HepG2 (cell line): ENCODE data around the gene ASB7.

Source experiments
- CTCF ChIP-seq: sonication (generic); formaldehyde crosslinking; IDR thresholded peaks from 2 replicates; pipeline ENCODE4 v1.5.0; 2020; ENCODE audit warnings: mild to moderate bottlenecking, missing genetic modification reagents, moderate library complexity
- NR2C2 ChIP-seq: sonication (generic); formaldehyde crosslinking; IDR thresholded peaks from 2 replicates; pipeline ENCODE4 v1.4.0; 2020; ENCODE audit warnings: missing genetic modification reagents, mild to moderate bottlenecking, moderate library complexity, borderline replicate concordance
- POLR2A ChIP-seq, 2 experiments: IDR thresholded peaks; 2 replicates each; pipeline ENCODE4 v1.6.1; 2011; ENCODE audit warnings: low read depth in 2 of 2, low read length in 2 of 2, mild to moderate bottlenecking in 1 of 2, moderate library complexity in 1 of 2; ENCODE audit not compliant: insufficient read depth in 1 of 2
- POLR2AphosphoS5 ChIP-seq: IDR thresholded peaks from 2 replicates; pipeline ENCODE4 v1.6.1; 2012; ENCODE audit warnings: low read depth, low read length
- SRF ChIP-seq: IDR thresholded peaks from 2 replicates; pipeline ENCODE4 v1.6.1; 2011; ENCODE audit warnings: mild to moderate bottlenecking, low read depth, low read length, moderate library complexity

DNA sequence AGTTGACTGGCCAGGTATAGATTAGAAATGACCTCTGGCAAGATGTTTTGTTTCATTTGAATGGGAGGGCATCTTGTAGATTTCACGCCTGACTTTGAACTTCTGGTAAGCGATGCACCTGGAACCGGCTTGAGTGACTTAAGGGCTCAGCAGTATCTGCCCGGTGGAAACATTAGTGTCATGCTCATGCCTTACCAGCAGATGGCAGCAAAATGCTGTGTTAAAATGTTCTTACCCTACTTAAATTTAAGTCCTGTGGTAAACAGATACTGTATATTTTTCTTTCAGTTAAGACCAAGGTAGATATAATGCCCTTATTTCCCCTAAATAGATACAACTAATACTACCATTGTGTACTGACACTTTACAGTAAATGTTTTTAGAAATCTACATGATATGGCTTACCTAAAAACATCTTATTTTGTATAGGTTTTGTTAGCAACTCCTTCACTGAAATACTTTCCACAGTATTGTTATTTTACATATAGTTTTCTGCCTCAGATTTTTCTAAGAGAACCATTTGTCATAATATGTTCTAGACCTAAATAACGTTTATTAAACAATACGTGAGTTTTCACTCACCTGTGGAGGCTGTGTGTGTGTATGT is 25.5 kb downstream of the ASB7 start:
- TF ChIP-seq CTCF (CRISPR knock-in tag), result peak; percentile 79
- TF ChIP-seq NR2C2 (CRISPR knock-in tag), result no peak
- TF ChIP-seq SRF, result no peak
- TF ChIP-seq POLR2AphosphoS5, result no peak
- TF ChIP-seq POLR2A (IDR thresholded peaks at IDR 0.05; ENCODE audit: insufficient read depth in 1 of 2, low read depth in 2 of 2, low read length in 2 of 2), result no peak
